SK-N-SH (cell line): ENCODE data around the gene MAP1LC3B. TPM values are rescaled to one million over a fixed set of nuclear protein-coding genes. Genes with fewer than 3 reads are reported as not detected.

Experiments used
- CTCF ChIA-PET: fragments of 300-600, 350-600 bp; formaldehyde crosslinking; extraction: SDS; loops from one replicate; lab custom pipeline; 2021; lab: Yijun Ruan, JAX
- POLR2A ChIA-PET: fragments of 350-600 bp; sonication (Branson Sonifier 250); formaldehyde crosslinking; extraction: SDS; loops from one replicate; lab custom pipeline; 2020; ENCODE audit warnings: antibody characterized with exemption, inconsistent platforms; lab: Yijun Ruan, JAX
- DNase-seq: peaks from one replicate; pipeline ENCODE4 v3.0.0; 2012
- H2AFZ ChIP-seq: fragments of 200-600 bp; sonication (generic); 2 replicates; pipeline ENCODE4 v1.8.1; 2016; ENCODE audit warnings: antibody characterized with exemption, mild to moderate bottlenecking, low read depth
- H3F3A ChIP-seq: fragments of 200-600 bp; sonication (generic); replicated peaks from 2 replicates; pipeline ENCODE3; 2016; ENCODE audit warnings: antibody characterized with exemption, mild to moderate bottlenecking; ENCODE audit not compliant: insufficient read depth
- H3K27ac ChIP-seq, 2 experiments: fragments of 200-500 bp in 1 of 2; fragments of 200-600 bp in 1 of 2; sonication (Bioruptor generic) in 1 of 2; sonication (generic), shearing (Covaris generic) in 1 of 2; 2 replicates each; pipeline versions ENCODE4 v1.5.1 to v1.6.1; 2014 to 2016; ENCODE audit warnings: low read depth in 2 of 2, inconsistent platforms in 1 of 2, low read length in 1 of 2, mild to moderate bottlenecking in 1 of 2, mixed read lengths in 1 of 2
- H3K27me3 ChIP-seq: fragments of 200-600 bp; sonication (generic), shearing (Covaris generic); 2 replicates; pipeline ENCODE4 v1.6.1; 2016; ENCODE audit warnings: mixed run types; ENCODE audit not compliant: insufficient read depth
- H3K36me3 ChIP-seq, 2 experiments: fragments of 200-500 bp in 1 of 2; fragments of 200-600 bp in 1 of 2; sonication (Bioruptor generic) in 1 of 2; sonication (generic) in 1 of 2; replicated peaks in 1 of 2; 2 replicates each; pipeline versions ENCODE3 to v1.5.1; 2014 to 2016; ENCODE audit warnings: low read length in 1 of 2, mild to moderate bottlenecking in 1 of 2; ENCODE audit not compliant: insufficient read depth in 2 of 2, control insufficient read depth in 1 of 2
- H3K4me1 ChIP-seq, 2 experiments: fragments of 200-500 bp in 1 of 2; fragments of 200-600 bp in 1 of 2; sonication (Bioruptor generic) in 1 of 2; sonication (generic), shearing (Covaris generic) in 1 of 2; 2 replicates each; pipeline versions ENCODE4 v1.5.1 to v1.6.1; 2014 to 2016; ENCODE audit warnings: low read depth in 1 of 2, low read length in 1 of 2, mixed run types in 1 of 2; ENCODE audit not compliant: insufficient read depth in 2 of 2, control insufficient read depth in 1 of 2
- H3K4me2 ChIP-seq: fragments of 200-600 bp; sonication (generic), shearing (Covaris generic); 2 replicates; pipeline ENCODE4 v1.6.1; 2017; ENCODE audit warnings: mixed run types
- H3K4me3 ChIP-seq, 2 experiments: fragments of 200-500 bp in 1 of 2; fragments of 200-600 bp in 1 of 2; sonication (Bioruptor generic) in 1 of 2; sonication (generic), shearing (Covaris generic) in 1 of 2; 2 replicates each; pipeline versions ENCODE4 v1.5.1 to v1.8.1; 2014 to 2016; ENCODE audit warnings: low read depth in 2 of 2, inconsistent platforms in 1 of 2, low read length in 1 of 2, mild to moderate bottlenecking in 1 of 2, mixed read lengths in 1 of 2, moderate library complexity in 1 of 2
- H3K79me2 ChIP-seq: fragments of 200-600 bp; sonication (generic); 2 replicates; pipeline ENCODE4 v1.8.1; 2017; ENCODE audit warnings: mild to moderate bottlenecking; ENCODE audit not compliant: insufficient read depth
- H3K9ac ChIP-seq: fragments of 200-600 bp; sonication (generic); 2 replicates; pipeline ENCODE4 v1.6.1; 2017; ENCODE audit warnings: mixed run types
- H3K9me2 ChIP-seq: fragments of 200-600 bp; sonication (generic); 2 replicates; pipeline ENCODE4 v1.6.1; 2017; ENCODE audit warnings: mixed run types
- H3K9me3 ChIP-seq: fragments of 200-600 bp; sonication (generic); 2 replicates; pipeline ENCODE4 v1.6.1; 2017; ENCODE audit warnings: mixed run types, mild to moderate bottlenecking, moderate library complexity
- H4K20me1 ChIP-seq: fragments of 200-600 bp; sonication (generic); 2 replicates; pipeline ENCODE4 v1.6.1; 2017; ENCODE audit warnings: mild to moderate bottlenecking, mixed run types; ENCODE audit not compliant: insufficient read depth
- CHD2 ChIP-seq: fragments of 150-350 bp; IDR thresholded peaks from 2 replicates; pipeline ENCODE4 v1.6.1; 2018; ENCODE audit warnings: low read length; ENCODE audit not compliant: partially characterized antibody
- CTCF ChIP-seq: fragments of 200-600 bp; sonication (generic); IDR thresholded peaks from 2 replicates; pipeline ENCODE4 v1.6.1; 2017; ENCODE audit warnings: antibody characterized with exemption, mild to moderate bottlenecking, moderate library complexity
- ELF1 ChIP-seq: IDR thresholded peaks from 2 replicates; pipeline ENCODE4 v1.4.0; 2012
- FOXJ3 ChIP-seq: sonication (generic); formaldehyde crosslinking; IDR thresholded peaks from 2 replicates; pipeline ENCODE4 v1.5.1; 2020; ENCODE audit warnings: mild to moderate bottlenecking, missing genetic modification reagents
- MXI1 ChIP-seq: IDR thresholded peaks from 2 replicates; pipeline ENCODE4 v1.6.1; 2012; ENCODE audit warnings: mild to moderate bottlenecking, low read depth, low read length, improper control_type of control experiment
- NRF1 ChIP-seq: IDR thresholded peaks from 2 replicates; pipeline ENCODE4 v1.6.1; 2012; ENCODE audit warnings: low read depth, mild to moderate bottlenecking, low read length
- PBX3 ChIP-seq: IDR thresholded peaks from 2 replicates; pipeline ENCODE4; 2012
- POLR2AphosphoS5 ChIP-seq: IDR thresholded peaks from 2 replicates; pipeline ENCODE4 v1.6.1; 2012; ENCODE audit warnings: low read depth, low read length
- RCOR1 ChIP-seq: fragments of 150-350 bp; IDR thresholded peaks from 2 replicates; pipeline ENCODE4 v1.6.1; 2017; ENCODE audit warnings: antibody characterized with exemption, low read length
- RXRA ChIP-seq: IDR thresholded peaks from 2 replicates; pipeline ENCODE4 v1.4.0; 2012; ENCODE audit warnings: low read depth, mild to moderate bottlenecking, borderline replicate concordance
- TAF1 ChIP-seq: IDR thresholded peaks from 2 replicates; pipeline ENCODE4 v1.6.1; 2012; ENCODE audit warnings: low read depth, mild to moderate bottlenecking, low read length, moderate library complexity, borderline replicate concordance
- TCF12 ChIP-seq: IDR thresholded peaks from 2 replicates; pipeline ENCODE4 v1.4.0; 2012
- USF1 ChIP-seq: IDR thresholded peaks from 2 replicates; pipeline ENCODE4 v1.4.0; 2012; ENCODE audit warnings: low read depth, borderline replicate concordance
- USF2 ChIP-seq: fragments of 150-350 bp; IDR thresholded peaks from 2 replicates; pipeline ENCODE4 v1.6.1; 2017; ENCODE audit warnings: antibody characterized with exemption, low read length, low read depth, borderline replicate concordance
- WGBS: methylation state at CpG from one replicate; pipeline ENCODE4 v1.1.6; 2017; ENCODE audit warnings: low lambda C conversion rate; 5-methylcytosine and 5-hydroxymethylcytosine counted together
- polyA plus RNA-seq, 3 experiments: library from polyadenylated mRNA; depleted of rRNA; stranded (reverse); fragments of >200 nt; gene quantifications; 2 replicates each; pipeline ENCODE4 v1.2.3, GENCODE V29; 2012

Gene MAP1LC3B
- polyA plus RNA-seq, 1 of the 3 experiments (the other 2 are of a cell fraction), result 33.7 TPM

- Histone ChIP-seq H3K9me2 (no peaks in the 10 kb centered on the region), H3K4me2 (no peak overlapping the region), H3F3A (peaks cover 22% of the 10 kb centered on the region), H3K79me2 (peaks cover 63% of the 10 kb centered on the region), H3K9me3 (no peaks in the 10 kb centered on the region), H2AFZ (no peak overlapping the region), H3K27ac (no peak overlapping the region), H3K36me3 (peaks cover 7 to 17% of the 10 kb centered on the region in 2 experiments), H3K4me1 (peaks cover 16 to 17% of the 10 kb centered on the region in 2 experiments), H3K9ac (no peak overlapping the region), H3K27me3 (no peaks in the 10 kb centered on the region), H3K4me3 (no peak overlapping the region), H4K20me1 (peaks cover 8% of the 10 kb centered on the region)
- TF ChIP-seq CHD2 (no peak), TCF12 (no peak), USF1 (no peak), PBX3 (no peak), FOXJ3 (CRISPR knock-in tag) (no peak), USF2 (no peak), RCOR1 (no peak), ELF1 (no peak), POLR2AphosphoS5 (no peak), RXRA (no peak), TAF1 (no peak), MXI1 (no peak), CTCF (no peak), NRF1 (no peak)
- no peak for DNase-seq
- WGBS, result 89% methylated on average over 12 of the region's 14 CpGs
- ChIA-PET CTCF (interaction anchor here (1.1 to 2.0 kb wide), 6 partner anchors 8 to 183 kb away, joined by 3 to 11 read pairs (median 4); no protein-coding TSS in a partner anchor), POLR2A (interaction anchor here (0.6 kb wide), 1 partner anchor 10 kb away, joined by 3 read pairs; no protein-coding TSS in a partner anchor)
Measured at GRCh38 chr16:87453326-87453725, 61.2 kb downstream of the MAP1LC3B start.

Other genes with a start within 250 kb of the MAP1LC3B start
- gene C16orf95, start 74.9 kb upstream of the MAP1LC3B start, polyA plus RNA-seq (2012; rRNA removed), result 3.6 and 5.0 TPM in 2 replicates
- 14.2 and 15.3 TPM in 2 replicates for gene FBXO31, start 8.6 kb upstream of the MAP1LC3B start, polyA plus RNA-seq (2012; rRNA removed)
- gene ZCCHC14, start 100.7 kb downstream of the MAP1LC3B start, polyA plus RNA-seq (2012; rRNA removed), result 5.6 and 5.7 TPM in 2 replicates
- gene JPH3, start 210.2 kb downstream of the MAP1LC3B start, polyA plus RNA-seq (2012; rRNA removed), result 0.25 and 0.26 TPM in 2 replicates